Nephron (organoid): ENCODE measurements around the gene LIN28B.
A peak's percentile ranks its signal among the peaks of the same experiment; 100 is the strongest.

Experiments
- H3K27ac Mint-ChIP-seq, 3 experiments: 2 replicates each; pipeline ENCODE4 v1.8.0; 2020; ENCODE audit warnings: mixed read lengths in 3 of 3, mild to moderate bottlenecking in 2 of 3, moderate library complexity in 1 of 3
- H3K27me3 Mint-ChIP-seq: 2 replicates; pipeline ENCODE4 v1.8.0; 2021; ENCODE audit warnings: low read depth, mild to moderate bottlenecking, moderate library complexity, mixed read lengths
- H3K36me3 Mint-ChIP-seq: 2 replicates; pipeline ENCODE4 v1.8.0; 2020; ENCODE audit warnings: low read depth, mixed read lengths
- H3K4me1 Mint-ChIP-seq: 2 replicates; pipeline ENCODE4 v1.8.0; 2020; ENCODE audit warnings: mixed read lengths
- H3K4me3 Mint-ChIP-seq, 3 experiments: 2 replicates each; pipeline ENCODE4 v1.8.0; 2020; ENCODE audit warnings: mild to moderate bottlenecking in 3 of 3, mixed read lengths in 3 of 3, moderate library complexity in 2 of 3
- H3K9me3 Mint-ChIP-seq: 2 replicates; pipeline ENCODE4 v1.8.0; 2020; ENCODE audit warnings: mixed read lengths
- TF ChIP-seq, protein P1 (sequence below), 3 experiments: fragments of 200-600 bp; sonication (generic); IDR thresholded peaks; one replicate each; pipeline ENCODE4 v1.5.0; 2021; ENCODE audit warnings: antibody characterized with exemption in 3 of 3; ENCODE audit not compliant: unreplicated experiment in 3 of 3

The LIN28B gene

DNA sequence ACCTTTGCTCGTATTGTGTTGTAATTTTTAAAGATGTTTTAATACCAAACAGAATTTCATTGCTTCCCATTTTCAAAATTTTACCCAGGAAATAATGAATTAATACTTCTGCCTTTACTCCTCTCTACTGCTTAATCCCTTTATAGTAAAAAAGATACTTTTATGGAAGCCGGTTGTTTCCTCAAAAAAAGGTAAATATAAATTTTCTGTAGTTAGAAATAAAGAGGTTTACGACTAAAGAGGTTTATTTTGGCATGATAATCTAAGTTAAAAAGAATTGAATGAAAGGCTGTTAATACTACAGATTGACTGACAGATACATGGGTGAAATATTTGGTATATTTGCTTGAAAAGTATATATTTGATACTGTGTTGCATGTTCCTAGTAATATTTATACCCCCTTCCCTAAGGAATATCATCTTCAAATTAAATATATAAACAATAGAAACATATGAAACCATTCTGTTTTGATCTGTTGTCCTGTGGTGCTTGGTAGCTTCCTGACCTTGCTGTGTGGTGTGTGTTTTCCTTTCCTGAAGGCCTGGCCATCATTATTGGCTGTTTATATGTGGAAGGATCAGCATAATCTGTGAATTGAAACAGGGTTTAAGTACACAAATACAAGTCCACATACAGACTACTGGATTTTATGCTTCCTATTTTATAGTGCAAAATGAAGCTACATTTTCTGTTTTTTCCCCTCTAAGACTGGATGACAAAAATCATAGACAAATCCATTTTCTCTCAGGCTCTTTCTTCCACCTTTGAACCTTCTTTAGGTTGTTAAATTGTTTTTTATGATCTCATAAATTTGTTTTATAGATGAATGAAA, 2.3 kb downstream of the LIN28B start:
- H3K36me3 Mint-ChIP-seq, result peaks cover 9% of the 10 kb centered on the region
- peaks cover 55% of the 10 kb centered on the region for H3K27me3 Mint-ChIP-seq
- H3K9me3 Mint-ChIP-seq, result no peaks in the 10 kb centered on the region
- TF ChIP-seq, protein P1, sequence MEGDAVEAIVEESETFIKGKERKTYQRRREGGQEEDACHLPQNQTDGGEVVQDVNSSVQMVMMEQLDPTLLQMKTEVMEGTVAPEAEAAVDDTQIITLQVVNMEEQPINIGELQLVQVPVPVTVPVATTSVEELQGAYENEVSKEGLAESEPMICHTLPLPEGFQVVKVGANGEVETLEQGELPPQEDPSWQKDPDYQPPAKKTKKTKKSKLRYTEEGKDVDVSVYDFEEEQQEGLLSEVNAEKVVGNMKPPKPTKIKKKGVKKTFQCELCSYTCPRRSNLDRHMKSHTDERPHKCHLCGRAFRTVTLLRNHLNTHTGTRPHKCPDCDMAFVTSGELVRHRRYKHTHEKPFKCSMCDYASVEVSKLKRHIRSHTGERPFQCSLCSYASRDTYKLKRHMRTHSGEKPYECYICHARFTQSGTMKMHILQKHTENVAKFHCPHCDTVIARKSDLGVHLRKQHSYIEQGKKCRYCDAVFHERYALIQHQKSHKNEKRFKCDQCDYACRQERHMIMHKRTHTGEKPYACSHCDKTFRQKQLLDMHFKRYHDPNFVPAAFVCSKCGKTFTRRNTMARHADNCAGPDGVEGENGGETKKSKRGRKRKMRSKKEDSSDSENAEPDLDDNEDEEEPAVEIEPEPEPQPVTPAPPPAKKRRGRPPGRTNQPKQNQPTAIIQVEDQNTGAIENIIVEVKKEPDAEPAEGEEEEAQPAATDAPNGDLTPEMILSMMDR (IDR thresholded peaks at IDR 0.05; ENCODE audit: unreplicated experiment in 3 of 3), result no peak
- peaks cover 20% of the 10 kb centered on the region for H3K4me1 Mint-ChIP-seq
- peak overlapping the region in 2 of 3 experiments; percentile 1 to 97 for H3K27ac Mint-ChIP-seq
- peak overlapping the region; percentile 85 to 93 (median 93) for H3K4me3 Mint-ChIP-seq

DNA sequence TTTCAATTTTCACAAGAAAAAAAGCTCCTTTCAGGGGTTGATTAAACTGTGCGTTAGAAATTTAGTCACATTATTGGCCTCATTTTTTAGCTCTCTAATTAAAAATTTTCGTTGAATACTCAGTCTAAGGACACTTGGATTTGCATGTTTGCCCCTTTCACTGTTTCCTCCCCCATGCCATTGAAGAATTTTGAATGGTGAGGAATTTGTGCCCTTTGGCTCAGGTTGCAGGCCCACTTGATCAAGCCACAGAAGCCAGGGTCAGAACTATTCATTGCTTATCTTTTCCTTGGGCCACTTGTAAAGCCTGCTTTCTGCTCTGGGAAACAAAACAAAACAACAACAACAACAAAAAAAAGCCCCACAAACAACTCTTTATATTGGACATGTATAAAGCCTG, 12.2 kb downstream of the LIN28B start:
- Mint-ChIP-seq H3K27ac (peak overlapping the region in 1 of 3 experiments; percentile 68), H3K9me3 (no peaks in the 10 kb centered on the region), H3K36me3 (peaks cover 2% of the 10 kb centered on the region), H3K4me3 (no peak overlapping the region), H3K27me3 (no peaks in the 10 kb centered on the region), H3K4me1 (no peaks in the 10 kb centered on the region)
- TF ChIP-seq, protein P1 (IDR thresholded peaks at IDR 0.05; ENCODE audit: unreplicated experiment in 3 of 3), result no peak

DNA sequence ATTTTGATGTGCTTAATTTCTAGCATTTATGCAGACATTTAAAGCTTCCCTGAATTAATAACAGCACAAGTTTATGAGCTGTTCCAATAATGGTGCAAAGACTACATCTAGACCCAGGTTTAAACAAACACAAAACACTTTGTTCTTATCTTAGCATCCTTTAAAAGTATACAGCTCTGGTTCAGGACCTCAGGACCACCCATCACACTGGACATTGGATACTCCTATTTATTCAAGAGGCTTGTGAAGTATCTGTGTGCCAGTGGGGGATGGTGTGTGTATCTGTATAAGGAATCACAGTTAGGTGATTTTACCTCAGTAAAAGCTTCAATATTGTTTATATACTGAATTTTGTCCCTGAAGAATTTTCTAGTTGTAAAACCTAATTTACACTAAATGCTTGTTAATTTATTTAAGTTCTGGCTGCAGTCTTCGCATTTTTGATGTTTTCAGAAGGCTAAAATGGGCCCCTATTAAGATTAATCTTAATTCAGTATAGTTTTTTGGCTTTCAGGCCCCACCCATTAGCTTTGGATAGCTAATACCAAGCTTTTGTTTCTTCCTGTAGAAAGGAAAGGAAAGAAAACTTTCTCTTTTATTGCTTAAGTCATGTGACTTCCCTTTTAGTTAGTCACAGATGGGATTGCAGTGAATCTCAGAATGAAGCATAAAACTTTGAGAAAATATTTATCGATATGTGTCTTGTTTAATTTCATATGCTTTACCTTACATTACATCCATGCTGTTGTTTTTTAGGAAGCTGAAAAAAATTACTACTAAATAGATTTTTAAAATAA, 13.1 kb downstream of the LIN28B start:
- Mint-ChIP-seq H3K9me3 (no peaks in the 10 kb centered on the region), H3K4me1 (no peaks in the 10 kb centered on the region), H3K4me3 (no peak overlapping the region), H3K36me3 (no peaks in the 10 kb centered on the region), H3K27me3 (no peaks in the 10 kb centered on the region), H3K27ac (peak overlapping the region in 1 of 3 experiments; percentile 68)
- TF ChIP-seq, protein P1 (IDR thresholded peaks at IDR 0.05; ENCODE audit: unreplicated experiment in 3 of 3), result no peak

DNA sequence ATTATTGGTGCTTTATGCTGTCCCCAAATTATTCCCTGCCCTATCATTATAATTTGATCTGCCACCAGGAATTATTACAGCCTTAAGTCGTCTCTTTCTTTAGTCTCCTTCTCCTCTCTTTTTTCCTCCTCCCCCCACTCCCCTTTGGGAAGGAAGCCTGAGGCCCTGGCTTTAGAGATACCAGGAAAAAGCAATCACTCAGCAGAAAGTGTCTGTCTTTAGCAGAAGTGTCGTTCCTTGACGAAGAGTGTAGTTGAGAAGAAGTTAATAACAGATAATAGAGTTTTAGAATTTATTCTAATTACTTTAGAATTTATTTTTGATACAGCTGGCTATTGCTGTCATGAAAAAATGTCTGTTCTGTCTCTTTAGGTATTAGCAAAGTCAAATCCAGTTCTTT, 16.5 kb downstream of the LIN28B start:
- H3K4me3 Mint-ChIP-seq, result no peak overlapping the region
- no peaks in the 10 kb centered on the region for H3K27me3 Mint-ChIP-seq
- no peaks in the 10 kb centered on the region for H3K9me3 Mint-ChIP-seq
- H3K27ac Mint-ChIP-seq, result peak overlapping the region in 1 of 3 experiments; percentile 76
- H3K4me1 Mint-ChIP-seq, result no peaks in the 10 kb centered on the region
- H3K36me3 Mint-ChIP-seq, result peaks cover 17% of the 10 kb centered on the region
- TF ChIP-seq, protein P1 (IDR thresholded peaks at IDR 0.05; ENCODE audit: unreplicated experiment in 3 of 3), result no peak

DNA sequence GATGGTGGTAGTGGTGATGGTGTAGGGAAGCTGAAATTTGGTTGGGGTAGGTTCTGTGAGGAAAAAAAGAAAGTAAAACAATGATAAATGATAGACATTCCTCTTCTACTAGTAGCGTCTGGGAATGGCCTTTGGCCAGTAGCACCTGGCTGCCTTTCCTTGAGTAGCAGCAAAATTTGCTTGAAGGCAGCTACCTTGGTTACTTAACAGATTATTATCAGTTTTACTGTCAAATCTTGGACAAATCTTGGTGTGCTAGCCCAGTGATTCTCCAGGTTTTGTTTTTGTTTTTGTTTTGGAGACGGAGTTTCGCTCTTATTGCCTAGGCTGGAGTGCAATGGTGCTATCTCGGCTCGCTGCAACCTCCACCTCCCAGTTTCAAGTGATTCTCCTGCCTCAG, 26.4 kb downstream of the LIN28B start:
- Mint-ChIP-seq H3K27me3 (no peaks in the 10 kb centered on the region), H3K9me3 (no peaks in the 10 kb centered on the region), H3K27ac (no peak overlapping the region), H3K4me1 (no peaks in the 10 kb centered on the region), H3K4me3 (no peak overlapping the region), H3K36me3 (peaks cover 50% of the 10 kb centered on the region)
- TF ChIP-seq, protein P1 (IDR thresholded peaks at IDR 0.05; ENCODE audit: unreplicated experiment in 3 of 3), result no peak
